GM12865 (cell line): ENCODE data around the gene CADM4.

Experiments
- DNase-seq: peaks from one replicate; pipeline ENCODE4 v3.0.0; 2010; ENCODE audit warnings: low read depth
- H3K4me3 ChIP-seq: 2 replicates; pipeline ENCODE4 v1.5.1; 2011; ENCODE audit warnings: mild to moderate bottlenecking, low read depth, low read length, control low read depth
- TF ChIP-seq, protein P1 (sequence below): IDR thresholded peaks from 2 replicates; pipeline ENCODE4 v1.5.1; 2011; ENCODE audit warnings: low read length, control low read depth, low read depth, inconsistent platforms; ENCODE audit not compliant: insufficient read depth; ENCODE audit errors: missing control alignments

The CADM4 gene

DNA sequence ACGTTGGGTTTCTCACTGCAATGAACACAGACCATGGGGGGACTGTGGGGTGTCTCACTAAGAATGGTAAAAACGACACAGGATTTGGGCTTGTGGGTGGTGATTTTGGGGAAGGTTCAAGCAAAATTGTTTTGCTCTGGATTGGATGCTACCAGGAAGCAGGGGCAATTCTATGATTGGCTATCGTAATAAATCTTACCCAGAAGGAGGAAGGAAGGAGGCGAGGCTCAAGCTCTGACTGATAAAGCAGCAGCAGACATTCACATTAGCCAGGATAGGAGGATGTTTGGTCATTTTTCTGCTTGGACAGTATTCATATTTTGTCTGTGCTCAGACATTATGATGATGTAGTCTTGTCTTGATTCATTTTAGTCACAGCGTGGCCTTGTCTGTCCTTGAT is 41.8 kb downstream of the CADM4 start:
- peak overlapping the region; percentile 93 for H3K4me3 ChIP-seq
- DNase-seq, result no peak

DNA sequence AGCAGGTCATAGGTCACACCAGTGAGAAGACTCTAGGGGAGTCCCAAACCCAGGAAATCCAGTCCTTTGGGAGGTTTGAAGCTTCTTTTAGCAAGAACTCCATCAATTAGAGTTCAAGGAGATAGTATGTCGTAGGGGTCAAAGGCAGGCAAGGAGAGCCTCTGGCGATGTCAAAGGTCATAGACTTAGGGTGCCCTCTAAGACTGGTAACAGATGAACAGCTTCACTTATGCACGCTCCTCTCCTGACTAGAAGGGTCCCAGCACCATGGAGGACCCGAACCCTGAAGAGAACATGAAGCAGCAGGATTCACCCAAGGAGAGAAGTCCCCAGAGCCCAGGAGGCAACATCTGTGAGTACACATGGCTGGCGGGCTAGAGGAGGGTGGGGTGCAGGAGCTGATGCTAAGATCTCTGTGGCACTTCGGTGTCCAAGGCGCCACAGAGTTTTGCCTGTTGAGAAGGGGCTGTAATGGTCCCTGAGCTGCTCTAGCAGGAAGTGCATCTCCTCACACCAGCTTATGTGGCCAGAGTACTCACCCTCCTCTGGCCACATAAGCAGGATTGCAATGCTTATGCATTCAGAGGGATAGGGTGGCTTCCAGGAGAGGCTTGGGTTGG is 42.7 kb downstream of the CADM4 start:
- peak; percentile 22 for DNase-seq
- TF ChIP-seq, protein P1, sequence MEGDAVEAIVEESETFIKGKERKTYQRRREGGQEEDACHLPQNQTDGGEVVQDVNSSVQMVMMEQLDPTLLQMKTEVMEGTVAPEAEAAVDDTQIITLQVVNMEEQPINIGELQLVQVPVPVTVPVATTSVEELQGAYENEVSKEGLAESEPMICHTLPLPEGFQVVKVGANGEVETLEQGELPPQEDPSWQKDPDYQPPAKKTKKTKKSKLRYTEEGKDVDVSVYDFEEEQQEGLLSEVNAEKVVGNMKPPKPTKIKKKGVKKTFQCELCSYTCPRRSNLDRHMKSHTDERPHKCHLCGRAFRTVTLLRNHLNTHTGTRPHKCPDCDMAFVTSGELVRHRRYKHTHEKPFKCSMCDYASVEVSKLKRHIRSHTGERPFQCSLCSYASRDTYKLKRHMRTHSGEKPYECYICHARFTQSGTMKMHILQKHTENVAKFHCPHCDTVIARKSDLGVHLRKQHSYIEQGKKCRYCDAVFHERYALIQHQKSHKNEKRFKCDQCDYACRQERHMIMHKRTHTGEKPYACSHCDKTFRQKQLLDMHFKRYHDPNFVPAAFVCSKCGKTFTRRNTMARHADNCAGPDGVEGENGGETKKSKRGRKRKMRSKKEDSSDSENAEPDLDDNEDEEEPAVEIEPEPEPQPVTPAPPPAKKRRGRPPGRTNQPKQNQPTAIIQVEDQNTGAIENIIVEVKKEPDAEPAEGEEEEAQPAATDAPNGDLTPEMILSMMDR, result no peak
- peak overlapping the region; percentile 93 for H3K4me3 ChIP-seq

More for the DNA sequence above, 41.8 kb downstream of the CADM4 start:
- TF ChIP-seq, protein P1, result no peak

DNA sequence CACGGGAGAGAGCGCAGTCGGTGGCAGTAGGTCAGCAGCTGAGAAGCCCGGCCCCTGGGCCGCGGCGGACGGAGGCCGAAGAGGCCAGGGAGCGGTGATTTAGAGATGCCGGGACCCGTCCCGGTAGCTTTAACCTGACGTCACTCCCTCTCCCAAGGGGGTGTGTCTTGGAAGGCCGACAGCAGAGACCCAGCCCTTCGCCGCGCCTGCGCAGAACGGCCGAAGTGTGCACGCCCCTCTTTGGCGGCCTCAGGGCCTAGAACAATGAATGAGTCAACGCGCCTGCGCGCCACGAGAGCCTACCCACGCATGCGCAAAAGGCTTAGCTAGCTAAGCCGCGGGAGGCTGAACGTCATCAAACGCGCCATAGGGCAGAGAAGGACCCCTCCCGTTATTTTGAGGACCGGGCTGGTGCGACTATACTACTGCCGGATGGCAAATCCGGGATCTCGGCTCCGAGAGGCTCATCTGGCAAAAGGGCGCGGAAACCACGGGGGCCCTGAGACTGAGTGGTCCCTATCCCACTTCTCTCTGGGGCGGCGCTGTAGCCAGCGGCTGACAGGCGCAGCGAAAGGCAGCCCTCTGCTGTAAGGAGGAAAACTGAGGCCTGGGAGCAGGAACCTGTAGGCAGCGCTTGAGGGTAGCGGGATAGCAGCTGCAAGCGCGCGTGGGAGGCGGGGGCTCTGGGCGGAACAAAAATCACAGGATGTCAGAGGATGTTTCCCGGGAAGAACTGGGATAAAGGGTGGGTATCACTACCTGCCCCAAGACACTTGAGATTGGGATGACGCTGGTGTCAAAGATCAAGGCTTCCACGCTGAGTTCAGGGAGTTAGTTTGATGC is 43.4 kb downstream of the CADM4 start, which contains the start of the genes IRGQ and ZNF576:
IRGQ (minus strand) TSS at position 136 of the 843 bp plus-strand sequence. CDS start 796 bp downstream, outside the sequence.
ZNF576 (plus strand) TSS at position 597 of the 843 bp plus-strand sequence. CDS start 514 bp downstream, outside the sequence.
- TF ChIP-seq, protein P1, result no peak
- DNase-seq, result peak; percentile 100
- H3K4me3 ChIP-seq, result peak within 1 kb of the TSS; percentile 93

DNA sequence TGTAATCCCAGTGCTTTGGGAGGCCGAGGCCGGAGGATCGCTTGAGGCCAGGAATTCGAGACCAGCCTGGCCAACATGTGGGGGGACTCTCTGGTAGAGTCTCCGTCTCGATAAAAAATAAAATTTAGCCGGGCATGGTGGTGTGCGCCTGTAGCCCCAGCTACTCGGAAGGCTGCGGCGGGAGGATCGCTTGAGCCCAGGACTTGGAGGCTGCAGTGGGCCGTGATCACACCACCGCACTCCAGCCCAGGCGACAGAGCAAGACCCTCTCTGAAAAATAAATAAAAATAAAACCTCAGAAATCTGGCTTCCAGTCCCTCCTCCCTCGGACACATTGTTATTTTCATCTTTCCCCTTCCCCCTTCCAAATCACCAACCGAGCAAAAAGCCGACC is 44.0 kb downstream of the CADM4 start:
- H3K4me3 ChIP-seq, result peak overlapping the region; percentile 78
- DNase-seq, result no peak
- TF ChIP-seq, protein P1, result no peak

DNA sequence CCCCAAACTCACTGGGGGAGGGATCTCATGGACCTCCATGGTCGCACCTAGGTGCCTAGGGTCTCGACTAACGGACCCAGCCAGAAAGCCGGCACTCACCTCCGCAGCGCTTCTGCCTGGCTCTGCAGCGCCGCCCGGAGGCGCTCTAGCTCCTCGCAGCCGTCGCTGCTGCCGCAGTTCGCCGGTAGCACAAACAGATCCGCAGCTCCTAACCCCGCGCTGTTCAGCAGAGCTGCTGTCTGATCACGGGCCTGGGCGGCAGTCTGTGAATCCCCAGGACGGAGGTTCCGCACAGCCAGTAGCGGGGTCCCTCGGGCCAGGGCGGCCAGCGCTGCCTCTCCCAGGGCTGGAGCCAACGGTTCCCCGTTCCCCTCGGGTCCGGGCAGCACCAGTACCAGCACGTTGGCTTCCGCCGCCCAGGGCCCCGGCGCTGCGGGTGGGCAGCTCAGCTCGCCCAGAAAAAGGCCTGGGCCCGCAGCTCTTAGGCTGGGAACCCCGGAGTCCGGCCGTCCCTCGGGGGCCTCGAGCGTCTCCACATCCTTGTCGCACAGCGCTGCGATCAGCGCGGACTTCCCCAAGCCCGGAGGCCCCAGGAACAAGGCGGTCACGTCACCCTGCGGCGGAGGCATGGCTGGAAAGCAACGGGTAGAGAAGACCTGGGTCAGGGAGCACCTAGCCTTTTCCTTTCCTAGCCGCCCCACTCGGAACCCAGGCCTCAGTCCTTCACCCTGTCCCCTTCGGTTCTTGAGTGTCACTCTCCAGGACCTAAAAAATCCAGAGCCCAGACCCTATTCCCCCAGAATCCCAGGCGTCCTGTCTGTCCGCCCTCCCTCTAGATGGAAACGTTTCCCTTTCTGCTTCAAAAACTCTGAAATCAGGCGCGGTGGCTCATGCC is 44.7 kb downstream of the CADM4 start:
- DNase-seq, result peak; percentile 86
- H3K4me3 ChIP-seq, result peak overlapping the region; percentile 78
- TF ChIP-seq, protein P1, result peak; percentile 94

DNA sequence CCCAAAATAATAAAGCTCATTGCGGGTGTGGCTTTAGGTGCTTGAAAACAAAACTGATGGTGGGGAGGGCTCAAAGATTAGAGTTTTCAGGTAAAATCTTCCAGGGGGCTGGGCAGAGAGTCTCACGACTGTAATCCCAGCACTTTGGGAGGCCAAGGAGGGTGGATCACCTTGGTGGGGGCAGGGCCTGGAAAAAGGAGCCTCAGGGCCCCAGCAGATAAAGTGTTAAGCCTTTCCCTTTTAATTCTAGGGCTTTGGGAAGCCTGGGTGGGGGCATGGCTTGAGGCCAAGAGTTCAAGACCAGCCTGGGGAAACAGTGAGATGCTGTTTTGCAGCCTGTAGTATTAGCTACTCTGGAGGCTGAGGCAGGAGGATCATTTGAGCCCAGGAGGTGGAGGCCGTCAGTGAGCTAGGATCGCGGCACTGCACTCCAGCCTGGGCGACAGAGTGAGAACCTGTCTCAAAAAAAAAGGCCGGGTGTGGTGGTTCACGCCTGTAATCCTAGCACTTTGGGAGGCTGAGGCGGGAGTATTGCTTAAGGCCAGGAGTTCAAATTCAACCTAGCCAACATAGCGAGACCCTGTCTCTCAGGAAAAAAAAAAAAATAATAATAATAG is 45.5 kb downstream of the CADM4 start:
- no peak for DNase-seq
- peak overlapping the region; percentile 78 for H3K4me3 ChIP-seq
- TF ChIP-seq, protein P1, result no peak
